GM12875 (cell line): Measurements from ENCODE around the gene DRAP1.

Experiments
- H3K4me3 ChIP-seq: one replicate; pipeline ENCODE4 v1.5.1; 2011; ENCODE audit warnings: low read depth, low read length, control low read depth
- TF ChIP-seq, protein P1 (sequence below): IDR thresholded peaks from 2 replicates; pipeline ENCODE4 v1.5.1; 2011; ENCODE audit warnings: low read depth, mild to moderate bottlenecking, control low read depth, inconsistent platforms, low read length, moderate library complexity, borderline replicate concordance; ENCODE audit not compliant: insufficient read depth

The DRAP1 gene

DNA sequence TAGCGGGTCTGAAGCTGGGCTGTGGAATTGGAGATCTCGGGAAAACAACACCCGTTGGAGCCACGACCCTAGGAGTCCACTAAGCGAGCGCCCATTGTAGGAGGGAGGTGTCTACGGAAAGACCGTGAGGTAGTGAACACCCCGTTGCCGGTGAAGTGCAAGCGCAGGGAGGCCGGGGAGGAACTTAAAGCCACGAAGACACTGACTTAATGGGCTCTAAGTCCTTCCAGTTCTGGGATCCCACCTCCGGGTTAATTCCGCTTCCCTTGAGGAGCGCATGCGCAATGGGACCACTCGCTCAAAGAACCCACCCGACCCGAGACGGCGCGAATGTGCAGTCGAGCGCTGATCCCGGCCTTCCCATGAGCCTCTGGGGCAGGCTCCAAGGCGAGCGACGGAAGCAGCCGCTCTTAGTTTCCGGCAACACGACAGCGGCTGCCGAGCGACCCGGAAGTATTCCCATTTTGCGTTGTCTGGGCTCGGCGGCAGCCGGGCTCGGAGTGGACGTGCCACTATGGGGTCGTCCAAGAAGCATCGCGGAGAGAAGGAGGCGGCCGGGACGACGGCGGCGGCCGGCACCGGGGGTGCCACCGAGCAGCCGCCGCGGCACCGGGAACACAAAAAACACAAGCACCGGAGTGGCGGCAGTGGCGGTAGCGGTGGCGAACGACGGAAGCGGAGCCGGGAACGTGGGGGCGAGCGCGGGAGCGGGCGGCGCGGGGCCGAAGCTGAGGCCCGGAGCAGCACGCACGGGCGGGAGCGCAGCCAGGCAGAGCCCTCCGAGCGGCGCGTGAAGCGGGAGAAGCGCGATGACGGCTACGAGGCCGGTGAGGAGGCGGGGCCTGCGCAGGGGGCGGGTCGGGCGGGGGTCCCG is 42.3 kb downstream of the DRAP1 start, which contains the start of gene SART1:
SART1 (plus strand) TSS at position 468 of the 874 bp plus-strand sequence; CDS start at position 515, 47 bp downstream.
- TF ChIP-seq, protein P1, sequence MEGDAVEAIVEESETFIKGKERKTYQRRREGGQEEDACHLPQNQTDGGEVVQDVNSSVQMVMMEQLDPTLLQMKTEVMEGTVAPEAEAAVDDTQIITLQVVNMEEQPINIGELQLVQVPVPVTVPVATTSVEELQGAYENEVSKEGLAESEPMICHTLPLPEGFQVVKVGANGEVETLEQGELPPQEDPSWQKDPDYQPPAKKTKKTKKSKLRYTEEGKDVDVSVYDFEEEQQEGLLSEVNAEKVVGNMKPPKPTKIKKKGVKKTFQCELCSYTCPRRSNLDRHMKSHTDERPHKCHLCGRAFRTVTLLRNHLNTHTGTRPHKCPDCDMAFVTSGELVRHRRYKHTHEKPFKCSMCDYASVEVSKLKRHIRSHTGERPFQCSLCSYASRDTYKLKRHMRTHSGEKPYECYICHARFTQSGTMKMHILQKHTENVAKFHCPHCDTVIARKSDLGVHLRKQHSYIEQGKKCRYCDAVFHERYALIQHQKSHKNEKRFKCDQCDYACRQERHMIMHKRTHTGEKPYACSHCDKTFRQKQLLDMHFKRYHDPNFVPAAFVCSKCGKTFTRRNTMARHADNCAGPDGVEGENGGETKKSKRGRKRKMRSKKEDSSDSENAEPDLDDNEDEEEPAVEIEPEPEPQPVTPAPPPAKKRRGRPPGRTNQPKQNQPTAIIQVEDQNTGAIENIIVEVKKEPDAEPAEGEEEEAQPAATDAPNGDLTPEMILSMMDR, result no peak

DNA sequence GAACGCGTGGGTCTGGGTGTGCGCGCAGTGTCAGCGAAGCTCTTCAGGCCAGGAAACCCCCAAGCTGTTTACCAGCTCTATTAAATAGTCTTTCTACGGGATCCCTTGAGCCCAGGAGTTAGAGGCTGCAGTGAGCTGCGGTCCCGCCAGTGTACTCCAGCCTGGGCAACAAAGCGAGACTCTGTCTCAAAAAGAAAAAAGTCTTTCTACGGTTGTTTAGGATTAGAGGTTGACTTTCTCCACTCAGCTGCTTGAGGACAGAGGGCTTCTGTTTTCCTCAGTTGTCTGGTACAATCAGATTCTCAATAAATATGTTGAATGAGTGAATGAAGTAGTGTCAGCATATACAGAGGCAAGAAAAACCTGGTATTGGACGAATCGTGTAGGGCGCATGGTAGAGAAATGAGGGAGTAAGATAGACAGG is 42.9 kb downstream of the DRAP1 start:
- TF ChIP-seq, protein P1, result no peak
- H3K4me3 ChIP-seq, result peak overlapping the region; percentile 99

More for the DNA sequence above, 42.3 kb downstream of the DRAP1 start, which contains the start of gene SART1:
- H3K4me3 ChIP-seq, result peak within 1 kb of the TSS; percentile 99

DNA sequence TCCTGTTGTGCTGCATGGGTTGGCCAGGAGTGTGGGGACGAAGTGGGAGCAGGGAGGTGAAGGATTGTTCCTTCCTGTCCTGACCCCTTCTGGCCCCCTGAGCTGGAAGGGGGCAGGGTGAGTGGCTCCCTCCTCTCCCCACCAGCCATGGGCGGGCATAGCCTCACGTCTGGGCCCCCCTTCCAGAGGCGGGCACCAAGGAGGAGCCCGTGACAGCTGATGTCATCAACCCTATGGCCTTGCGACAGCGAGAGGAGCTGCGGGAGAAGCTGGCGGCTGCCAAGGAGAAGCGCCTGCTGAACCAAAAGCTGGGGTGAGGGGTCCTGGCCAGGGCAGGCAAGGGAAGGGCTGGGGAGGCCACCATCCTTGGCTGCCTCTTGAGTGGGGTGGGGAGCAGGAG is 45.7 kb downstream of the DRAP1 start:
- no peak overlapping the region for H3K4me3 ChIP-seq
- TF ChIP-seq, protein P1, result no peak

DNA sequence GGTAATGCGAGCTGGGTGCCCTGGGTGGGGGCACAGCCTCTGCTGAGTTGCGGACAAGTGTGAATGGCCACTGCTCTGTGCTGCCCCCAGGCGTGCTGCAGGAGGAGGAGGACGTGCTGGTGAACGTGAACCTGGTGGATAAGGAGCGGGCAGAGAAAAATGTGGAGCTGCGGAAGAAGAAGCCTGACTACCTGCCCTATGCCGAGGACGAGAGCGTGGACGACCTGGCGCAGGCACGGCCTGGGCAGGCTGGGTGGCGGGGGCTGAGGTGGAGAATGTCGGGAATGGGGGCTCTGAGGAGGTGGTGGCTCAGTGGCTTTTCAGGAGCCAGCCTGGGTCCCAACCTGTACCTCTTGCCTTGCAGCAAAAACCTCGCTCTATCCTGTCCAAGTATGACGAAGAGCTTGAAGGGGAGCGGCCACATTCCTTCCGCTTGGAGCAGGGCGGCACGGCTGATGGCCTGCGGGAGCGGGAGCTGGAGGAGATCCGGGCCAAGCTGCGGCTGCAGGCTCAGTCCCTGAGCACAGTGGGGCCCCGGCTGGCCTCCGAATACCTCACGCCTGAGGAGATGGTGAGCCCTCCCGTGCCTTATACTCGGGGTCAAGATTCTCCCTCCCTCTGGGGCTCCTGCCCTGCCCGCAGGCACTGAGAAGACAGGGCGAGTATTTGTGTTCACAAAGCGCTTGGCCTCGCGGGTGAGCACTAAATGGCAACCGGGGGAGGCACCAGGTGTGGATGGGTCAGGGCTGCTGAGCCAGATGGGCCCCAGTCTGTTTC is 46.9 kb downstream of the DRAP1 start:
- no peak overlapping the region for H3K4me3 ChIP-seq
- TF ChIP-seq, protein P1, result no peak

DNA sequence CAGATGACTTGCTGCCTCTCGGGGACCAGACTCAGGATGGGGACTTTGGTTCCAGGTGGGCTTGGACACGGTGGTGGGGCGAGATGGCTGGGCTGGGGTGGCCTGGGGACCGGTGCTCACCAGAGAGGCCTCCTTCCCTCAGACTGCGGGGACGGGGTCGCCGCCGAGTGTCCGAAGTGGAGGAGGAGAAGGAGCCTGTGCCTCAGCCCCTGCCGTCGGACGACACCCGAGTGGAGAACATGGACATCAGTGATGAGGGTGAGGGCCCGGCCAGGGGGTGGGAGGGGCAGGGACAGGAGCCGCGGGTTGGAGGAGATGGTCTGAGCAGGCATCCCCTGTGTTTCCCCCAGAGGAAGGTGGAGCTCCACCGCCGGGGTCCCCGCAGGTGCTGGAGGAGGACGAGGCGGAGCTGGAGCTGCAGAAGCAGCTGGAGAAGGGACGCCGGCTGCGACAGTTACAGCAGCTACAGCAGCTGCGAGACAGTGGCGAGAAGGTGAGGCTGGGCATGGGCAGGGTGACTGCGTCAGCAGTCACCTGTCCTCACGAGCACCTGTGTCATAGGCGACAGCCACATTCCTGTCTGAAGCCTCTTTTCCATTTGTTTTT is 48.2 kb downstream of the DRAP1 start:
- H3K4me3 ChIP-seq, result no peak overlapping the region
- TF ChIP-seq, protein P1, result no peak

DNA sequence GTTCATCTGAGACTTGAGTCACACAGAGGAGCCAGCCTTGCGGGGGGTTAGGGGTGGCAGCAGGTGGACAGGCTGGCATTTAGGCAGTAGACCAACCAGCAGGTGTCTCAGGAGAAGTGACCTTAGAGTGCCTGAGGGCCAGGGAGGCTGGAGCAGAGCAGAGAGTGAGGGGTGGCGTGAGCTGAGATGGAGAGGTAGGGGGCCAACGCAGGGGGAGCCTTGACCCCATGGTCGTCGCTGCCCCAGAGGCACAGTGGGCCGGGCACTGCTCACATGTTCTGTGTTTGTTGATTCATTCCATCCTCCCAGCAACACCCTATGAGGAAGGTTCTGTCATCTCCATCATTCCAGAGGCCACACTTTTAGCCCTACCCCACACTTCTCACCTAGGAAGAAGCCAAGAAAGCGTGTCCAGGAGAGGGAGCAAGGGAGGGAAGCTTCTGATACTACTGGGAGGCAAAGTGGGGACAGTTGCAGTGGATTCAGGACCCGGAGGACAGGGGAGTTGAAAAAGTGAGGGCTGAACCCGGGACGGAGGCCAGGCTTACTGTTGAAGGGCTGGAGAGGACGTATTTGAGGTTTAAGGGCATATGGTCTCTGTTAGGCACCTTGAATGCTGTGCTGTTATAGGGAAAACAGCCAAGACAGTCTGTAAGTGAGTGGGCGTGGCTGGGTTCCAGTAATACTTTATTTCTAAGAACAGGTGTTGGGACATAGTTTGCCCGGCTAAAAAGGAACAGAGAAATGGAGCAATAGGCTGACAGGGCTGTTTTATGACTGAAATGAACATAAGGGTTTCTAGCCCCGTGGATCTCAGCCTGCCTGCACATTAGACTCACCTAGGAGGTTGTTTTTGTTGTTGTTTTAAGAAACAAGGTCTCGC is 49.6 kb downstream of the DRAP1 start:
- H3K4me3 ChIP-seq, result no peak overlapping the region
- TF ChIP-seq, protein P1, result no peak
